Hepatocyte (in vitro differentiated cells): ENCODE data around the gene CACNA1B.

Experiments
- EZH2 ChIP-seq: fragments of 200-600 bp; sonication (generic); IDR thresholded peaks from 2 replicates; pipeline ENCODE4 v1.6.1; 2016; ENCODE audit warnings: antibody characterized with exemption, mild to moderate bottlenecking, borderline replicate concordance
- EZH2phosphoT487 ChIP-seq: fragments of 200-600 bp; sonication (generic); IDR thresholded peaks from one replicate; pipeline ENCODE4 v1.6.1; 2018; ENCODE audit warnings: antibody characterized with exemption, mild to moderate bottlenecking, low read depth, moderate library complexity; ENCODE audit not compliant: unreplicated experiment, severe bottlenecking
- TF ChIP-seq, protein P1 (sequence below): fragments of 200-600 bp; sonication (generic); IDR thresholded peaks from 2 replicates; pipeline ENCODE4 v1.5.1; 2016; ENCODE audit warnings: antibody characterized with exemption, mild to moderate bottlenecking; ENCODE audit not compliant: poor library complexity

DNA sequence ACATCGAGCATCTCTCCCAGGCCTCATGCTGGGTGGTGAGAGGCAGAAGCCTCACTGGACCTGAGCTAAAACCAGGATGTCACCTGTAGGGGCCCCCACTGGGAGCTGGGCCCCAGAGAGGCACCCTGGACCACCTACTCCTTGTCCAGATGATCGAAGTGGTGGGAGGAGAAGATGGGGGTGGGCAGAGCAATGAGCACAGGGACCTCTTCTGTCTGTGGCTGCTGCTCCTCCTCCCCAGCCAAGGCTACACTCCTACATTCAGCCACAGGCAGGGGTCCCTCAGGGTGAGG is 227.5 kb downstream of the CACNA1B start:
- TF ChIP-seq, protein P1, sequence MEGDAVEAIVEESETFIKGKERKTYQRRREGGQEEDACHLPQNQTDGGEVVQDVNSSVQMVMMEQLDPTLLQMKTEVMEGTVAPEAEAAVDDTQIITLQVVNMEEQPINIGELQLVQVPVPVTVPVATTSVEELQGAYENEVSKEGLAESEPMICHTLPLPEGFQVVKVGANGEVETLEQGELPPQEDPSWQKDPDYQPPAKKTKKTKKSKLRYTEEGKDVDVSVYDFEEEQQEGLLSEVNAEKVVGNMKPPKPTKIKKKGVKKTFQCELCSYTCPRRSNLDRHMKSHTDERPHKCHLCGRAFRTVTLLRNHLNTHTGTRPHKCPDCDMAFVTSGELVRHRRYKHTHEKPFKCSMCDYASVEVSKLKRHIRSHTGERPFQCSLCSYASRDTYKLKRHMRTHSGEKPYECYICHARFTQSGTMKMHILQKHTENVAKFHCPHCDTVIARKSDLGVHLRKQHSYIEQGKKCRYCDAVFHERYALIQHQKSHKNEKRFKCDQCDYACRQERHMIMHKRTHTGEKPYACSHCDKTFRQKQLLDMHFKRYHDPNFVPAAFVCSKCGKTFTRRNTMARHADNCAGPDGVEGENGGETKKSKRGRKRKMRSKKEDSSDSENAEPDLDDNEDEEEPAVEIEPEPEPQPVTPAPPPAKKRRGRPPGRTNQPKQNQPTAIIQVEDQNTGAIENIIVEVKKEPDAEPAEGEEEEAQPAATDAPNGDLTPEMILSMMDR: no peak
- TF ChIP-seq EZH2 (no peak), EZH2phosphoT487 (no peak)
